Germinal center (tissue), 1 donor: ENCODE data around the gene INO80.

Experiments used
- DNase-seq: peaks from one replicate; pipeline ENCODE4 v3.0.0; 2012; ENCODE audit warnings: mixed read lengths, low spot score

INO80 gene

GRCh38 chr15:41001524-41002214 is 114.4 kb downstream of the INO80 start:
- no peak for DNase-seq

GRCh38 chr15:40999190-40999589 is 116.9 kb downstream of the INO80 start:
- no peak for DNase-seq

DNA sequence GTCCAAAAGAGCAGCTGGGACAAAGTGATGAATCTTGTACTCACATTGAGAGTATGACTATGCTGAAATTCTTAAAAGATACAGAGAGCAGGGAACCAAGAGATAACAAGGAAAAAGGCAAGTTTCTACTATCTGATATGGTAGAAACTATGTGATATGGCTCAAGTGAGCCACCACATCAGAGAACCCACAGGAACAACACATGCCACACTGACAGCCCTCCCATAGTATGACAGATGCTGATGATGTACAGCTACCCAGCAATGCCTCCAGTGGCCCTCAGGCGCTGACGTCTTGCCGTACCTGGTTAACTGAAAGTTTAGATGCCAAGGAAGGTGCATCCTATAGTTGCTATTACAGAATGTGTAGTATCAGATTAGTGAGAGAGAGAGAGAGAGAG is 120.4 kb downstream of the INO80 start:
- DNase-seq = no peak

DNA sequence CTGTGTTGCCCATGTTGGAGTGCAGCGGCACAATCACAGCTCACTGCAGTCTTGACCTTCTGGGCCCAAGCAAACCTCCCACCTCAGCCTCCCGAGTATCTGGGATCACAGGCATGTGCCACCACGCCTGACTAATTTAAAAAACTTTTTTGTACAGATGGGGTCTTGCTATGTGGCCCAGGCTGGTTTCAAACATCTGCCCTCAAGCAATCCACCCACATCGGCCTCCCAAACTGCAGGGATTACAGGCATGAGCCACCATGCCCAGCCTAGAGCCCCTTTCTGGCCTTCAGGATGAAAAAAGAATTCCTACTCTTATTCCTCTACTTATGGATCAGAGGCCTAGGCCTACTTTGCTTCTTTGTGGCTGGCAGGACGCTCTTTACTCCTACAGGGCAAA is 123.3 kb downstream of the INO80 start:
- DNase-seq = no peak

- DNase-seq = no peak
Observed at GRCh38 chr15:40992241-40992741, 123.8 kb downstream of the INO80 start.

GRCh38 chr15:40991355-40991754 is 124.7 kb downstream of the INO80 start:
- no peak for DNase-seq

- DNase-seq = no peak
Observed at GRCh38 chr15:40990789-40991188, 125.3 kb downstream of the INO80 start.

DNA sequence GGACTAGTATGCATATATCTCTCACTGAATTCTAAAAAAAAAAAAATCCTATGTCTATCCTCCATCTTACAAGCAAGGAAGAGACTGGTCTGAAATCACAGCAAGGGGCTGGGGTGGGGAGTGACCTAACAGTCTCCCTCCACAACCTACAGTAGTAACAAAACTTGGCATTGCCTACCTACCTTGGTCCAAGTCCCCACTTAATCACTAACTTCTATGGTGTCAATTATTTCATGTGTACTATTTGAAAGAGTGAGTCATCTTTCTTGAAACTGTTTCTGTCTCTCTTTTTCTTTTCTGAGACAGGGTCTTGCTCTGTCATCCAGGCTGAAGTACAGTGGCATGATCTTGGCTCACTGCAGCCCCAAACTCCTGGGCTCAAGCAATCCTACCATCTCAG is 126.0 kb downstream of the INO80 start:
- DNase-seq = no peak

GRCh38 chr15:40988156-40988555 is 127.9 kb downstream of the INO80 start:
- no peak for DNase-seq

DNA sequence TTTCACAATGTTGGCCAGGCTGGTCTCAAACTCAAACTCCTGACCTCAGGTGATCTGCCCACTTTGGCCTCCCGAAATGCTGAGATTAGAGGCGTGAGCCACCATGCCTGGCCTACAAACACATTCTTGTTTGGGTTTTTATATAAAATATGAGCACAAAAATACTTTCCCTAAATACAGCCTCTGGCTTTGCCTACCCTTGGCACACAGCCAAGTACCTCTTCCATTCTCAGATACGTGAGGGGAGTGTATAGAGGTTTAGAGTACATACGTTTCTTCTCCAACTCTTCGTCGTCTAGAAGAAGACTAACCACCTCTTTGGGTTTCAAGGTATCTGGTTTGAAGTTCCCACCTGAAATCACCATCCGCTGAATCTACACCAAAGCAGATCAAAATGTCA is 129.3 kb downstream of the INO80 start:
- DNase-seq = no peak

DNA sequence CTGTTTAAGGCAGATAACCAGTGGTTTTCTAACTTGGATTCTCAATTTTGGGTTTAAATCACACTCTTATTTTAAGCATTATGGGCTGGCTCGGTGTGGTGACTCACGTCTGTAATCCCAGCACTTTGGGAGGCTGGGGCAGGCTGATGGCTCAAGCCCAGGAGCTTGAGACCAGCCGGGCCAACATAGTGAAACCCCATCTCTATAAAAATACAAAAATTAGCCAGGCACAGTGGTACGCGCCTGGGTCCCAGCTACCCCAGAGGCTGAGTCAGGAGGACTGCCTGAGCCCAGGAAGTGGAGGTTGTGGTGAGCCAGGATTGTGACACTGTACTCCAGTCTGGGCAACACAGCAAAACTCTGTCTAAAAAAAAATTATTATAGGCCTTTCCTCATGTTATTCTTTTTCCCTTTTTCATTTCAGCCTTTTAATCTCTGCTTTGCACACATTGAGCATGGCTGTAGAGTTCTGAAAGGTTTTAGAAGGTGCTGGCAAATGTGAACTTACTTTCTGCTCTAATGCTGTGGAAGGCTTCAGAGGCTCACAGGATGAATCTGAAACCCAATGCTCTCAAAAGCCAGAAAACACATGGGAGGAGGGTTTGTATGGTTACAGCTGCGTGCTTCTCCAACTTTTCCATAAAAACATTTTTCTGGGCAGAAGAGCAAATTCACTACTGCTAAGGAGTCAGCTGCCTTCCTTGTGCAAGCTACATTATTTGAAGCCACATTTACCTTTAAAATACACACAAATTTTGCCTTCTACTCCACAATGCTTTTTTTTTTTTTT is 130.3 kb downstream of the INO80 start:
- DNase-seq = no peak

GRCh38 chr15:40984964-40985363 is 131.1 kb downstream of the INO80 start:
- DNase-seq = no peak

DNA sequence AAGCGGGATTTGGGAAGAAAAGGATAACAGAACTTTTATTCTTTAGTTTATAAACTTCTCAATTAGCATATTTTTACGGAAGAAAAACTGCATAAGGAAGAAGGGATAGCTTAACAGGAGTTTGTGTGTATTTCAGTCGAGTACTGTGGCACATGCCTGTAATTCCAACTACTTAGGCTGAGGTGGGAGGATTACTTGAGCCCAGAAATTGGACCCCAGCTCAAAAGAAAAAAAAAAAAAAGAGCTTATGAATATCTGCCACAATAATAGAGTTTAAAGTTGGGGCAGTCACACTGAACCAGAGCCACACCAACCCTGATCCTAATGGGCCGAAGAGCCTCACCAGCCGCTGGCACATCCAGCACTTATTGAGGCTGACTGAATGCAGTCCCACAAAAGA is 131.7 kb downstream of the INO80 start:
- DNase-seq = no peak

GRCh38 chr15:40982855-40983254 is 133.2 kb downstream of the INO80 start:
- no peak for DNase-seq

GRCh38 chr15:40981186-40981585 is 134.9 kb downstream of the INO80 start:
- no peak for DNase-seq

- no peak for DNase-seq
Observed at GRCh38 chr15:40978562-40978961, 137.5 kb downstream of the INO80 start.

GRCh38 chr15:40978141-40978540 is 137.9 kb downstream of the INO80 start:
- no peak for DNase-seq

DNA sequence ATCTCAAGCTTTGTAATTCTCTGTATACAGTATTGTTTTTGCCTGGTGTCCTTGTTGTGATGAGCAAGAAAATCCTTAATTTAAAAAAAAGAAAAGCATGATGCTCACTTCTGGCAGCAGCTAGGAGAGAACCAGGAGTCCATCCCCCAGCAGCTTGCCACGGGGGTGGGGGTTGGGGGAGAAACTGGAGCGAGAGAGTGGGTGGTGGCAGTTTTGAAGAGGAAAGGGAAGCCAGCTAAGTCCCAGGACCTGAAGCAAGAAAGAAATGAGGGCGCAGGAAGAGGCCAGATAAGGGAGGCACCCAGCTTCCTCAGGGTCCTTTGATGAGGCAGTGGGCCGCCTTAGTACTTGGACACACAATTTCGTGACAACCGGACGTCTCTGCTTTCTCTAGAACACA is 139.3 kb downstream of the INO80 start:
- DNase-seq = no peak

- DNase-seq = no peak
Observed at GRCh38 chr15:40974879-40975278, 141.2 kb downstream of the INO80 start.

DNA sequence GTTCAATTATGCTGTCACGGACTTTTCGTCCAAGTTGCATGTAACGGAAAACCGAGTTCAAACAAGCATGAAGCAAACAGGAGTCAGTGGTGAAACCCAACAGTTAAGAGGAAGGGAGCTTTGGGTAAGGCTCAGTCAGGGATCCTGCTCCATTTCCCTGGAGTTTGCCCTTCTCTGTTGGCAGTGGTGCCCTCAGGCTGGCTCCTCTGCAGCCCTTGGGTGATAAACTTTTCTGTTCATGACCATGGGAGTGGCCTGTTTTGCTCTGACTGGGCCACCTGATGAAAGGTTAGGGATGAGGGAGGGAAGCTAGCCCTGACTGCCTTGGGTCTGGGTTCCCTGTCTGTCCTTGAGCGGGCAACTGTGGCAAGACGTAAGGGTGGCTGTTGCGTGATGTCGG is 146.7 kb downstream of the INO80 start:
- DNase-seq = no peak

DNA sequence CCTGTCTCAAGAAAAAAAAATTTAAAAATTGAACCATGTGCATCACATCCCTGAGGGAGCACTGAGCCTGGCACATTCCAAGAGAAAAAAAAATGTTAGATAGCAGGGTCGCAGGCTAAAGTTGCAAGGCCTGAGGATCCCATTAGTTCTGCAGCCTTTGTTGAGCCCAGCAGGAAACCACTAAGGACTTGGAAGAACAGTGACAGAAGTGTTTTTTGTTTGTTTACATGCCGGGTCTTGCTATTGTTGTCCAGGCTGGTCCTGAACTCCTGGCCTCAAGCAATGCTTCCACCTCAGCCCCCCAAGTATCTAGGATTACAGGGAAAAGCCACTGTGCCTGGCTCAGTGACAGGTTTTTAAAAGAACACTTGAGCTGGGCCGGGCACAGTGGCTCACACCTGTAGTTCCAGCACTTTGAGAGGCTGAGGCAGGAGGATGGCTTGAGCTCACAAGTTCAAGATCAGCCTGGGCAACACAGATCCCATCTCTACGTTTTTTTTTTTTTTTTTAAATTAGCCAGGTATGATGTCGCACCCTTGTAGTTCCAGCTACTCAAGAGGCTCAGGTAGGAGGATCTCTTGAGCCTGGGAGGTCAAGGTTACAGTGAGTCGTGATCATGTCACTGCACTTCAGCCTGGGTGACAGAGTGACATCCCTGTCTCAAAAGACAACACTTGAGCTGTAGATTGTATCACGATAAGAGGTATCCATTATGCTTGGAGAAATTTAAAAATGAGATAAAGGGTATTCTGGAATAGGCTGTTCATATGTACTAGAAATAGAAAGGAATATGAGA is 147.6 kb downstream of the INO80 start:
- no peak for DNase-seq

DNA sequence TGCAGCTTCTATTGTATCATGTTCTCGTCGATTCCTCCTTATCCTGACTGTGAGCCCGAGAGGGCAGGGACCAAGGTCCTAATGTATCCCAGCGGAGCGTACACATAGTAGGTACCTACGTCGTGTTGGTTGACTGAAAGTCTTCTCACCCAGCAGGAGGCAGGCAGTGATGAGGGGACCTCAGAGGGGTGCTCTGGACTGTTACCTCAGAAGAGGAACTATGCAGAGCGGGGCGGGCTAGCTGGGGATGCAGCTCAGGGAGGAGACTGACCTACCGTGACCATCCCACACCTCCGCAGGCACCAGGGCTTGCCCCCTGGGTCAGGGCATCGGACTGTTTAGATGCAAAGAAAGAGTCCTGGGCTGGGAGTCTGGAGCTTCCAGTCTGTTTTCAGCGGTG is 151.4 kb downstream of the INO80 start:
- no peak for DNase-seq

- no peak for DNase-seq
Observed at GRCh38 chr15:40964006-40964405, 152.1 kb downstream of the INO80 start.
